DMS 273 treated with DMSO at 0.1 percent for 48 hours (cell line): Measurements from ENCODE around the gene LRRN2.

ENCODE experiments used
- DNase-seq: peaks from one replicate; lab custom pipeline; 2025; lab: John Stamatoyannopoulos, UW

Gene LRRN2

GRCh38 chr1:204712708-204713430, 27.3 kb upstream of the LRRN2 start:
- DNase-seq, result no peak

GRCh38 chr1:204711947-204712701, 26.6 kb upstream of the LRRN2 start:
- DNase-seq, result peak; percentile 85

GRCh38 chr1:204711103-204711946, 25.8 kb upstream of the LRRN2 start:
- DNase-seq, result no peak

GRCh38 chr1:204709960-204710912, 24.7 kb upstream of the LRRN2 start:
- DNase-seq, result no peak

GRCh38 chr1:204709021-204709420, 23.5 kb upstream of the LRRN2 start:
- DNase-seq, result no peak

- no peak for DNase-seq
Observed at GRCh38 chr1:204706838-204707509, 21.4 kb upstream of the LRRN2 start.

- DNase-seq, result no peak
Observed at GRCh38 chr1:204705888-204706837, 20.6 kb upstream of the LRRN2 start.

- no peak for DNase-seq
Observed at GRCh38 chr1:204705493-204705811, 19.9 kb upstream of the LRRN2 start.

- no peak for DNase-seq
Observed at GRCh38 chr1:204704794-204705492, 19.4 kb upstream of the LRRN2 start.

GRCh38 chr1:204703826-204704612, 18.5 kb upstream of the LRRN2 start:
- no peak for DNase-seq

- DNase-seq, result no peak
Observed at GRCh38 chr1:204703268-204703664, 17.7 kb upstream of the LRRN2 start.

- no peak for DNase-seq
Observed at GRCh38 chr1:204702552-204703267, 17.2 kb upstream of the LRRN2 start.

GRCh38 chr1:204701229-204701628, 15.7 kb upstream of the LRRN2 start:
- no peak for DNase-seq

GRCh38 chr1:204697893-204698292, 12.4 kb upstream of the LRRN2 start:
- no peak for DNase-seq

- DNase-seq, result no peak
Observed at GRCh38 chr1:204696606-204697005, 11.1 kb upstream of the LRRN2 start.

GRCh38 chr1:204695692-204696091, 10.2 kb upstream of the LRRN2 start:
- DNase-seq, result no peak

GRCh38 chr1:204694145-204694544, 8.6 kb upstream of the LRRN2 start:
- no peak for DNase-seq

GRCh38 chr1:204692841-204693356, 7.4 kb upstream of the LRRN2 start:
- no peak for DNase-seq
